ENCODE measurements around the gene RADX. TPM values are rescaled to one million over a fixed set of nuclear protein-coding genes. Genes with fewer than 3 reads are reported as not detected.

RADX gene
- total and polyA plus RNA-seq, 2 of the 13 experiments (the other 11 are each of a cell fraction or from before 2014, with no cell fraction given) = 1.1 to 2.7 TPM

- TF ChIP-seq ZNF660 (CRISPR knock-in tag; IDR thresholded peaks at IDR 0.05; ENCODE audit: borderline replicate concordance, low read depth) (no peak), HCFC1 (IDR thresholded peaks at IDR 0.05; ENCODE audit: low read depth, low read length) (no peak), TBP (CRISPR knock-in tag; IDR thresholded peaks at IDR 0.05) (no peak), TGIF2 (CRISPR knock-in tag; IDR thresholded peaks at IDR 0.05) (no peak), CBFB (CRISPR knock-in tag; IDR thresholded peaks at IDR 0.05) (no peak), ZC3H13 (CRISPR knock-in tag; IDR thresholded peaks at IDR 0.05) (0 out of 2 replicates have a peak, but pooled peaks have one; percentile 45), CEBPB (IDR thresholded peaks at IDR 0.05; ENCODE audit: borderline replicate concordance, low read depth, low read length) (no peak), MXD1 (CRISPR knock-in tag; IDR thresholded peaks at IDR 0.05) (peak; percentile 46), PAXIP1 (CRISPR knock-in tag; conservative IDR thresholded peaks at IDR 0.05) (no peak; the same call in 1 of the 2 replicates), HNRNPLL (IDR thresholded peaks at IDR 0.05; ENCODE audit: low read depth, low read length, poor library complexity, severe bottlenecking) (peak; percentile 89), ZNF512B (CRISPR knock-in tag; IDR thresholded peaks at IDR 0.05; ENCODE audit: borderline replicate concordance) (no peak), ZNF501 (CRISPR knock-in tag; IDR thresholded peaks at IDR 0.05) (peak; percentile 29; the same call in 1 of the 2 replicates), PREB (CRISPR knock-in tag; IDR thresholded peaks at IDR 0.05) (no peak), ATF4 (CRISPR knock-in tag; IDR thresholded peaks at IDR 0.05) (no peak), ELF3 (CRISPR knock-in tag; IDR thresholded peaks at IDR 0.05) (peak; percentile 48; the same call in 1 of the 2 replicates), ZNF326 (CRISPR knock-in tag; IDR thresholded peaks at IDR 0.05; ENCODE audit: borderline replicate concordance) (no peak), BRCA1 (CRISPR knock-in tag; IDR thresholded peaks at IDR 0.05) (no peak)
These were observed 115.0 kb downstream of the RADX start, which contains the start of gene RNF128 (continued) for GRCh38 chrX:106726485-106727437.
